ENCODE results near the gene STEAP1B. TPM values are rescaled to one million over a fixed set of nuclear protein-coding genes. Genes with fewer than 3 reads are reported as not detected.

STEAP1B gene
- total RNA-seq, 1 donor from 2014 or later: 9.5 TPM

DNA sequence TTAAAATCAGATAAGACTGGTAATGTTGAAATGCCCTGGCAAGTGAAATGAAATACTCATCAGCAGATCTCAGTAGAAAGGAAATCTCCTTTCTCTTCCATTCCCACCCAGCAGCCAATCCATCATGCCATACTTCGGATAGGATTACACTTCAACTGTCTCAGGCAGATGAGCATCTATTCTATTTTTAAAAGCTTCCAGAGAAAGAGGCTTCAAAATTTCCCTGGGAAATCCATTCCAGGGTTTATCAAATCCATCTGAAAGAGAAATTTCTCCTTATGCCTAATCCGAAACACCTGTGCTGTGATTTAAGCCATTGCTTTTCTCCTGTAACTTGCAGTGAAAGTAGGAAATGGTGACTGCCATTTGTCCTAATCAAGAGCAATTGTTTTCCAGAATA lies 82.6 kb downstream of the STEAP1B start:
- no peak overlapping the region for H3K27ac Mint-ChIP-seq (ENCODE audit: unreplicated experiment)
- H3K4me3 Mint-ChIP-seq: no peak overlapping the region
- H3K27me3 Mint-ChIP-seq (ENCODE audit: low read depth): no peaks in the 10 kb centered on the region
- peaks cover 1% of the 10 kb centered on the region for H3K4me1 Mint-ChIP-seq
- no peak for TF ChIP-seq CTCF (conservative IDR thresholded peaks at IDR 0.05)
- H3K36me3 Mint-ChIP-seq (ENCODE audit: low read depth): peaks cover 5% of the 10 kb centered on the region
- H3K9me3 Mint-ChIP-seq: no peaks in the 10 kb centered on the region
- DNase-seq (ENCODE audit: low read depth, low spot score): no peak

- Mint-ChIP-seq H3K9me3 (peaks cover 5% of the 10 kb centered on the region), H3K4me3 (no peak overlapping the region), H3K27ac (ENCODE audit: unreplicated experiment) (peak overlapping the region; percentile 16), H3K4me1 (peaks cover 12% of the 10 kb centered on the region), H3K36me3 (ENCODE audit: low read depth) (peaks cover 4% of the 10 kb centered on the region), H3K27me3 (ENCODE audit: low read depth) (no peaks in the 10 kb centered on the region)
- no peak for DNase-seq (ENCODE audit: low read depth, low spot score)
- no peak for TF ChIP-seq CTCF (conservative IDR thresholded peaks at IDR 0.05)
Observed at GRCh38 chr7:22414424-22414823, 85.6 kb downstream of the STEAP1B start.

DNA sequence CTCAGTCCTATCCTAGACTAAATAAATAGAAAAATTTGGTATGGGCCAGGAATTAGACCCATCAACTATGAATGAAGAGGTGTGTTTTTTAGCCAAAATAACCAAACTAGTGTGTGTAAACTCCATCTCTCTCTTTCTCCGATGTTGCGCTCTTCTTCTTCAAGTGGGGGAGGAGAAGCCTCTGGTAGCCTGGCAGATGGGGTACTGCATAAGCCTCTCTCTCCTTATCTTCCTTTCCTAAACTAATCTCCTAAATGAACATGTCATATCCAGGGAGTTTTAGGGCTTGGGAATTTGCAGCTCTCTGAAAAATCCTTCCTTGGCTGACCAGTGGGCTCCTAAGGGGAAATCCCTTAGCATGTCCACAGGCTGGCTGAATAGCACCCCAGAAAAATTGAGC lies 86.8 kb downstream of the STEAP1B start:
- H3K27me3 Mint-ChIP-seq (ENCODE audit: low read depth): no peaks in the 10 kb centered on the region
- H3K27ac Mint-ChIP-seq (ENCODE audit: unreplicated experiment): no peak overlapping the region
- no peak for TF ChIP-seq CTCF (conservative IDR thresholded peaks at IDR 0.05)
- H3K9me3 Mint-ChIP-seq: peaks cover 5% of the 10 kb centered on the region
- H3K4me3 Mint-ChIP-seq: no peak overlapping the region
- DNase-seq (ENCODE audit: low read depth, low spot score): no peak
- H3K36me3 Mint-ChIP-seq (ENCODE audit: low read depth): no peaks in the 10 kb centered on the region
- H3K4me1 Mint-ChIP-seq: peaks cover 12% of the 10 kb centered on the region

GRCh38 chr7:22411977-22412693 lies 87.9 kb downstream of the STEAP1B start:
- DNase-seq (ENCODE audit: low read depth, low spot score): no peak

DNA sequence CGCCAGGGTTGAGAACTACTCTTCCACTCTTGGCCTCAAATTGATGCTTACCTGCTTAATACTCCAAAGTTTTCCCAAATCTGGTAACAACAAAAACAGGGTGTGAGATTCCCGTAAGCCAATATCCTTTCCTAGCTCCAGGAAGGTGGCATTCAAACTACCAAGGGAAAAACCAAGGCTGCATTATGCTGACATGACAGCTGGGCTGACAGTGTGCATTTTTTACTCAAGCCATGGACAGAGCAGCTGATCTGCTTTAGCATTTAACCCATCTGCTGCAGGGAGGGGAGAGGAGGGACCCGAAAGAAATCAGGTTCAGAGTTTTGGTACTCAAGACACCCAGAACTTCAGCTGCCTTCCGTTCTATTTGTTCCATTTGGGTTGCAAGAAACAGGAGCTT lies 93.3 kb downstream of the STEAP1B start:
- H3K27me3 Mint-ChIP-seq (ENCODE audit: low read depth): no peaks in the 10 kb centered on the region
- peaks cover 4% of the 10 kb centered on the region for H3K4me1 Mint-ChIP-seq
- H3K27ac Mint-ChIP-seq (ENCODE audit: unreplicated experiment): no peak overlapping the region
- TF ChIP-seq CTCF (conservative IDR thresholded peaks at IDR 0.05): no peak
- DNase-seq (ENCODE audit: low read depth, low spot score): no peak
- H3K36me3 Mint-ChIP-seq (ENCODE audit: low read depth): no peaks in the 10 kb centered on the region
- peaks cover 5% of the 10 kb centered on the region for H3K9me3 Mint-ChIP-seq
- no peak overlapping the region for H3K4me3 Mint-ChIP-seq

More at GRCh38 chr7:22411977-22412693, 87.9 kb downstream of the STEAP1B start:
- Mint-ChIP-seq H3K9me3 (peaks cover 5% of the 10 kb centered on the region), H3K27ac (ENCODE audit: unreplicated experiment) (no peak overlapping the region), H3K4me1 (peaks cover 12% of the 10 kb centered on the region), H3K36me3 (ENCODE audit: low read depth) (no peaks in the 10 kb centered on the region), H3K4me3 (no peak overlapping the region), H3K27me3 (ENCODE audit: low read depth) (no peaks in the 10 kb centered on the region)
- no peak for TF ChIP-seq CTCF (conservative IDR thresholded peaks at IDR 0.05)

Measured in neural crest cell (in vitro differentiated cells).